NCI-H446 treated with DMSO at 0.1 percent for 48 hours (cell line): ENCODE measurements around the gene AKR1A1.
A peak's percentile ranks its signal among the peaks of the same experiment; 100 is the strongest.
"Not testable (repeated sequence)": the region's sequence is repeated elsewhere in the genome, so short reads cannot be mapped to it uniquely, and the experiment has no call there.

Source experiments
- DNase-seq: peaks from one replicate; lab custom pipeline; 2025; lab: John Stamatoyannopoulos, UW

AKR1A1 gene

DNA sequence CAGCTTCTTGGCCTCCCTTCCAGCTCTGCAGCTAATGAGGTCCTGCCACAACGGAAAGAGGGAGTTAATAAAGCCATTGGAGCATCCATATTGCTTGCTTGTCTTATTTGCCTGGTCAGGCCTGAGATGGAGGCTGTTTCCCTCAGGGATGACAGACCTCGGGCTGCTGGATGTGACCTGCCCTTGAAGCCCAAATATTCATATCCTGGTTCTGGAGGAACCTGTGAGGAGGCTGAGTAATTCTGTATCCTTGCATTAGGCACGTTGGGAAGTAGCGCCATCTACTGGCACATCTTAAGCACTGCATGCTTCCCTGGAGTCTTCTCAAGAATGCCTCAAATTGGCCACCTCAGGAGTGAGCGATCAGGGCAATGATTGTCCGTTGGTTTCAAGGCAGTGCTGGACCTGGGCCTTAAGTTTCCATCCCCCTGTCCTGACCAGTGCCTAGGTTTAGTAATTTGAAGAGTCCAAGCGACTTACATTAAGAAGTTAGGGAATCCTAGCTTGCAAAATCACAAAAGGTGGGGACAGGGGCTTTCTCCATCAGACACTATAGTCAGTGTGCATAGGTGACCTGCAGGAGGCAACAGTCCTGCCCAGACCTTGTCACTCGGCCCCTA, 19.4 kb downstream of the AKR1A1 start:
- peak; percentile 36 for DNase-seq

DNA sequence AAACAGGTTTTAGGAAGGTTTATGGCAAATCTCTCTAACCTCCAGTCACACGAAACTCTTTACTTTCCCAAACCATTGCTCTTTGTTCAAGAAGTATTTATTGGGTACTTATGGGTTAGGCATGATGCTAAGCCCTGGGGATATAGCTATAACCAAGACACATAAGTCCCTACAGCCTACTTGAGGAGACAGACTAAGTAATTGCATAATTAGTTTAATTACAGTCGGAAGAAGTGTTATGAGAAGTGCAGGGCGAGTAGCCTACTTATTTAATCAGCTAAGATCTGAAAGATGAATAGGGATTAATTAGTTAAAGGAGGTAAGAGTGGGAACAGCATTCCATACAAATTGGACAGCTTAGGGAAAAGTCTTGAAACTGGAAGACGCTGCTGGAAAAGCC, 20.0 kb downstream of the AKR1A1 start:
- DNase-seq: no peak

DNA sequence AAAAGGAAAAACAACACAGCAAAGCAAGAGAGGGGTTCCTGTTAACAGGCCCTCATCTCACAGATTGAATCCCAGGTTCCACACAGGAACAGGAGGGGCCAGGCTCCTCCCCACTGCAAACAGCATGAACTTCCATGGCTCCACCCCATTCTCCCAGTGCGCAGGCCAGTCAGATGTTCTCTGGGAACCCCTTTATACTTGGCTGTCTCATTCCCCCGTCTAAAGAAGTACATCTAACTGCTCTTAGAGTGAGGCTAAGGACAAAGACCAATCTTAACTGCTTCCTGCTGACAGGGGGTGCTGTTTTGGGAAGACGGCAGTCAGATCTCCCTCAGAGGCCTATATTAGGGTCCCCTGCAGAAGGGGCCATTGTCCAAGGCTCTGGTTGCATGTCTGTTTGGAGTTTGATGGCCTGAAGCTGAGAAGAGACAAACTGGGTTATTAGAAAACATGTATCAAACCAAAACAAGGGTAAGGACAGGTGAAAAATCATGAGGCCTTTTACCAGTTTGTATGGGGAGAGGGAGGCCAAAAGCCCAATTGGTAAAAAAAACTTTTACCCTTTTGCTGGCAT, 22.7 kb downstream of the AKR1A1 start:
- no peak for DNase-seq

DNA sequence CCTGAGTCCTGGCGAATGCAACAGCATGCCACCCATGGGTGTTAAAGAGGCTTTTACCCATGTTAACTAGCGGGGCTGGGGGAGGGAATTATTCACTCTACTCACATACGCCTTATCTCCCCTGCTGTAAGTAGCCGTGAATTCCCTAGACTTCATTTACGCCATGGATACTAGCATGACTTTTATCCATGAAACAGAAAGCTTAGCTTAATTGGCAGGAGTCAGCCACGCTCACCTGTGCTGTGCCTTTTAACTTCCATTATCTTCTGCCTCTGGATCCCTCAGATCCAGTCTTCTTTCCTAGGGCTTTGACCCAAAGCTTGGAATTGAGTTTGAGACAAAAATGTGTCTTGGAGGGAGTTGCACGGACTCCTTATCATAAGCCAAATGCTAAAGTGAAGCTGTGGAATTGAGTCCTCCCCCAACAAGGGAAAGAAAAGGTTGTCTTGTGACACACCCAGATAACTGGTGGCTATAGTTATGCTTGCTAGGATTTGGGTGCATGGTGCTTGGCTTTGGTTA, 23.5 kb downstream of the AKR1A1 start:
- DNase-seq: no peak

DNA sequence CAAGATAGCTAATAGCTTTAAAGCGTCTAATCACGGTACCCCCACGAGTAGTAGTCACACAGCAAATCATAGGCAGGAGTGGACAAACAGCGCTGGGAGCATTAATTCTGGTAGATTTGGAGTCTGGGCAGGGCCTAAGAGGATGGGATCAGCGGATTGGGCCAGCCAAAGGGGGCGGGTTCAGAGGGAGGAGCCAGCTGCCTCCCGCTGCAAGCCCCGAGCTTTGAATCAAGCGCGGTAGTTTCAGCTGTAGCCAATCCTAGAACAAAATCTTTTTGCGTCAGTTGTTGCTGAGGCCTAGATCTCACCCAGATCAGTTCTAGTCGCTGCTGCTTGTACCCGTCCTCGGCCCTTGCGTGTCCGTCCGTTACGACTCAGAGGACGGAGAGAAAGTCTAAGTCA, 32.6 kb downstream of the AKR1A1 start:
- peak; percentile 97 for DNase-seq

DNA sequence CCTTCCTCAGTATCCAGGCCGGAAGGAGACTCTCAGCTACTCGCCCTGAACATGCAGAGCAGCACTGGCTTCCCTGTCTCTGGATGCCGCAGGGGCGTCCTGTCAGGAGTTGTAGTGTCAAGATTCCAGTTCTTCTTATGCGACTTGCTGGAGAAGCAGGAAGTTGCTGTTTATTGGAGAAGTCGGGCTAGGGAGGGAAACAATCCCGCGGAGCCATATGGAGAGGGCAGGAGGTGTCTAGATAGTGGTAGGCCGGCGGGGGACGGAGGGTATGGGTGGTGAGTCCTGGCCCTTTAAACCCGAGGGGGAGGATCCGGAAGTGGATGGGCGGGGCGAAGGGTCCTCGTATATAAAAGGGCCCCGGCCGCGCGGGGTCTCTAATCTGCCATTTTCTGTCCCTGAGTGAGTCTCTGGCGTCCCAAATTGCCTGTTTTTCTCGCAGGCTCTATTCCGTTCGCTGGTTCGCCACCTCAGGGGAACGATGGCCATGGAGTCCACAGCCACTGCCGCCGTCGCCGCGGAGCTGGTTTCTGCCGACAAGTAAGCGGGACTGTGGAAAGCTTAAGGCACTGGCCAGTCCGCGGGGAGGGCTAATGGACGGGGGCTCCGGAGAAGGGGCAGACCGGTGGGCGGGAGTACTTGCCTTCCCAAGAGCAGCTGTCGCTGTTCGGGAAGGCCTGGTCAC, 33.2 kb downstream of the AKR1A1 start, which contains the start of gene NASP:
TSS of gene NASP (plus strand) at position 376 of the 685 bp plus-strand sequence. CDS start at position 482, 106 bp downstream.
- DNase-seq: peak; percentile 74

DNA sequence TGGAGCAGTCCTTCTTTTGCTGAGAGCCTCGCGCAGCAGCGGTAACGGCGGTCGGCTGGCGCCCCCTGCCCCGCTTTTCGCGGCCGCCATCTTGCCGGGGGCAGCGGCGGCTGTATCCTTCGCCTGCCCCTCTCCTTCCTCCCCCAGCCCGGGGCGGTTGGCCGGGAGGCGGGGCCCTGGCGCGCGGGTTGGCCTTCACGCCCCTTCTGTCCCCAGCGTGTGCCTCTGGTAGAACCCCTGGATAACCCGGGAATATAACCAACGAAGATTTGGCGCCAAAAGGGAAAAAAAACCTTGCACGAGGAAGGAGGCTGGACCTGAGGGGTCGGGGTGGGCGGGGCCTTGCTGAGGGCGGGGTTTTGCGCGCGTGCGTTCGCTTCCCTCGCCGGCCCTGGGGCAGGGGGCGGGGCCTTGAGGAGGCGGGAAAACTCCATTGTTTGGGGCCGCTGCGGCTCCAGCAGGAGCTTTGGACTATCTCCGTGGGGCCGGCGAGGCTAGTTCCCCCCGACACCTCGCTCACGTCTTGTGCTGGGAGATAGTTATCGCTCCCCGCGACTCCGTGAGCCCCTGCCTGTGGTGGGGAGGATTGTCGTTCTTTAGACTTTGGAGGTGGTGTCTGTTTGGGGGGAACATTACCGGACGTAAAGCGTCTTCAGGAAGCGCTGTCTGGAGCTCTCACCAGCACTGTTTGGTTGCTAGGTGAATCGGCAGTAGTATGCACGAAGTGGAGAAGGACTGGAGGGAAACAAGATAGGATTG, 33.9 kb downstream of the AKR1A1 start:
- peak; percentile 90 for DNase-seq

DNA sequence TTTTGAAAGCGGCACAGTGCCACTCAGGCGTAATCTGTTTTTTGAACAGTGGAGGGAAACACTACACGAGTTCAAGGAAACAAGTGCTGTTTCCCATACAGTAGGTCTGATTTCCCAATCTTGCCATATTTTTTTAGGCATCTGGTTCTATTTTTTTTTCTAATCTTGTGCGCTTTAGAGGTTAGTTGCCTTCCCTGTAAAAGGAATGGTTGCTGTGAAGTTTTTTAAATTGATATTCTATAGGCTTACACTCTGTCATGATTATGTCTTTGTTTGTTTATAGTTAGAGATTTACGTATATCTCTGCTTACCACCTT, 34.4 kb downstream of the AKR1A1 start:
- no peak for DNase-seq

DNA sequence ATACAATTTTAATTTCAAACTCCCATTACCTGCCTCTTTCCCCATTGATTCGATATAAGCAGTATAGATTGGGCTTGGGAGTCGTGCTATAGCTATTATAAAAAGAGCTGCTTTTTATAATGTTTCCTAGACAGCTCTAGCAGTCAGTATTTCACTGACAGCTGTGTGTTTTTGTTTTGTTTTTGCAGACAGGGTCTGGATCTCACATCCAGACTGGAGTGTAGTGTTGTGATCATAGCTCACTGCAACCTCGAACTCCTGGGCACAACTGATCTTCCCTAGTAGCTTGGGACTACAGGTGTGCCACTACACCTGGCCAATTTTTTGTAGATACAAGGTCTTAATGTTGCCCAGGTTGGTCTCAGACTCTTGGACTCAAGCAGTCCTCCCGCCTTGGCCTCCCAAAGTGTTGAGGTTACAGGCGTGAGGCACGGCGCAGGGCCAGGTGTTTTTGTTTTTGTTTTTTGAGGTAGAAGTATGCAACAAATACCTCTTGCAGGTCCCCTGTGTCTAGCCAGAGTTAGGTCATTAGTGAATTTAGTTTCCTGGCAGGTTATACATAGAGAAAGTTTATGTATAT, 35.0 kb downstream of the AKR1A1 start:
- no peak for DNase-seq

DNA sequence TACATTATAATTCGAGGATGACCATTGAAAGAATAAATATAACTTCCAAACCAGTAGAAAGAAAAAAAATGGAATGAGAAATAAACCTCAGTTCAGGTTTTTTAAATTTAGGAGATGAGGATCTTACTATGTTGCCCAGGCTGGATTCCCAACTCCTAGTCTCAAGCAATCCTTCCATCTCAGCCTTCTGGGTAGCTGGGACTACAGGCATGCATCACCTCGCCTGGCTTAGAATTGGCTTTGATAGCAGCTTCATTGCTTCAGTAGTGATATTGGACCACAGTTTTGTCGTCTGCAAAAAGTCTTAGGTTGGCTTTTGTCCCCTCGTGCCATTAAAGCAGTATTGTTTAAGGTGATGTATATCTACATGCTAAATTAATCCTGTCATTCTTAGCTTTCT, 36.1 kb downstream of the AKR1A1 start:
- no peak for DNase-seq

DNA sequence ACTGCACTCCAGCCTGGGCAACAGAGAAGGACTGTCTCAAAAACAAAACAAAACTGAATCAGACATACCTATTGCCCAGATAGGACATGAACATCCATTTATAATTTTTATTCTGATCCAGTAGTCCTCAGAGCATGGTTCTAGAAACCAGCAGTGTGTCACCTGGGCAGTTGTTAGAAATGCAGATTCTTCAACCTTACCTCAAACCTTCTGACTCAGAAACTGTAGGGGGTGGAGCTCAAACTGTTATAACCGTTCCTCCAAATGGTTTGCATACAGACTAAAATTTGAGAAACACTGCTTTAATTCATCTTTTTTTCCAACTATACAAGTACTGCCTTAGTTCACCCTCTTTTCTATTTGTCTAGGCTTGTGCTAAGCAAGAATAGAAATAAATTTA, 39.2 kb downstream of the AKR1A1 start:
- no peak for DNase-seq

DNA sequence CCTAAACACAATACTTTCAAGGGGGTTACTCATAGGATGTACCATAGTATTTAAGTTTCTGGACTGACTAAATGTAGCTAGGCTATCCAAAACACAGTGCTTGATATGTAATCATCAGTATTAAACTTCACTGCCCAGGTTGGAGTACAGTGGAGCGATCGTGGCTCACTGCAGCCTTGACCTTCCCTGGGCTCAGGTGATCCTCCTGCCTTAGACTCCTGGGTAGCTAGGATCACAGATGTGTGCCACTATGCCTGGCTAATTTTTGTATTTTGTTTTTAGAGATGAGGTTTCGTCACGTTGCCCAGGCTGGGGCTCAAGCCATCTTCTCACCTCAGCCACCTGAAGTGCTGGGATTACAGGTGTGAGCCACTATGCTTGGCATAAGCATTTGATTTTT, 43.8 kb downstream of the AKR1A1 start:
- DNase-seq: no peak

DNA sequence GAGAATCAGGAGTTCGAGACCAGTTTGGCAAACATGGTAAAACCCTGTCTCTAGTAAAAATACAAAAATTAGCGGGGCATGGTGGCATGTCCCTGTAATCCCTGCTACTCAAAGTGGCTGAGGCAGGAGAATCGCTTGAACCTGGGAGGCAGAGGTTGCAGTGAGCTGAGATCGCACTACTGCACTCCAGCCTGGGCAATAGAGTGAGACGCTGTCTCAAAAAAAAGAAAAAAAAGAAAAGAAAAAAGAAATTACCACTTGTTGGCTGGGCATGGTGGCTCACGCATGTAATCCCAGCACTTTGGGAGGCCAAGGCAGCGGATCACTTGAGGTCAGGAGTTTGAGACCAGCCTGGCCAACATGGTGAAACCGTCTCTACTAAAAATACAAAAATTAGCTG, 46.1 kb downstream of the AKR1A1 start:
- DNase-seq: not testable (repeated sequence)

DNA sequence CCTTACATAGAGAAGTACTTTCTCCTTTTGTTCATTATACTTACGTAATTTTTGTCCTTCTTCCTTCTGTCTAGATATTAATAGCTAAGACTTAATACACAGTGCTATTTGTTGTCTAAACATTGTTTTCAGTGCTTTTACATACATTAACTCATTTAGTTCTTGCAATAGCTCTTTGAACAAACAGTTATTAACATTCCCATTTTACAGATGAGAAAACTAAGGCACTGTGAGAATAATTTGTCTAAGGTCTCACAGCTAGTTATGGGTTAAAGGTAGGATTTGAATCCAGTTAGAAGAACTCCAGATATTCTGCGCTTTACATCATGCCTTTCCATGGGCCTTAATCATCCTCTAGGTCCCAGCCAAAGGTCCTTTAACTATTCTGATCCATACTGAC, 53.6 kb downstream of the AKR1A1 start:
- DNase-seq: no peak

DNA sequence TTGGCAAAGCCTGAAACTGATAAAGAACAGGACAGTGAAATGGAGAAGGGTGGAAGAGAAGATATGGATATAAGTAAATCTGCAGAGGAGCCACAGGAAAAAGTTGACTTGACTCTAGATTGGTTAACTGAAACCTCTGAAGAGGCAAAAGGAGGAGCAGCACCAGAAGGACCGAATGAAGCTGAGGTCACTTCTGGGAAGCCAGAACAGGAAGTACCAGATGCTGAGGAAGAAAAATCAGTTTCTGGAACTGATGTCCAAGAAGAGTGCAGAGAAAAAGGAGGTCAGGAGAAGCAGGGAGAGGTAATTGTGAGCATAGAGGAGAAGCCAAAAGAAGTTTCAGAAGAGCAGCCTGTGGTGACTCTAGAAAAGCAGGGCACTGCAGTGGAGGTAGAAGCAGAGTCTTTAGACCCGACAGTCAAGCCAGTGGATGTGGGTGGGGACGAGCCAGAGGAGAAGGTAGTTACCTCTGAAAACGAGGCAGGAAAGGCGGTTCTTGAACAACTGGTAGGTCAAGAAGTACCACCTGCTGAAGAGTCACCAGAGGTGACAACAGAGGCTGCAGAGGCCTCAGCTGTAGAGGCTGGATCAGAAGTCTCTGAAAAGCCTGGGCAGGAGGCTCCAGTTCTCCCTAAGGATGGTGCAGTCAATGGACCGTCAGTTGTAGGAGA, 56.9 kb downstream of the AKR1A1 start:
- DNase-seq: no peak

DNA sequence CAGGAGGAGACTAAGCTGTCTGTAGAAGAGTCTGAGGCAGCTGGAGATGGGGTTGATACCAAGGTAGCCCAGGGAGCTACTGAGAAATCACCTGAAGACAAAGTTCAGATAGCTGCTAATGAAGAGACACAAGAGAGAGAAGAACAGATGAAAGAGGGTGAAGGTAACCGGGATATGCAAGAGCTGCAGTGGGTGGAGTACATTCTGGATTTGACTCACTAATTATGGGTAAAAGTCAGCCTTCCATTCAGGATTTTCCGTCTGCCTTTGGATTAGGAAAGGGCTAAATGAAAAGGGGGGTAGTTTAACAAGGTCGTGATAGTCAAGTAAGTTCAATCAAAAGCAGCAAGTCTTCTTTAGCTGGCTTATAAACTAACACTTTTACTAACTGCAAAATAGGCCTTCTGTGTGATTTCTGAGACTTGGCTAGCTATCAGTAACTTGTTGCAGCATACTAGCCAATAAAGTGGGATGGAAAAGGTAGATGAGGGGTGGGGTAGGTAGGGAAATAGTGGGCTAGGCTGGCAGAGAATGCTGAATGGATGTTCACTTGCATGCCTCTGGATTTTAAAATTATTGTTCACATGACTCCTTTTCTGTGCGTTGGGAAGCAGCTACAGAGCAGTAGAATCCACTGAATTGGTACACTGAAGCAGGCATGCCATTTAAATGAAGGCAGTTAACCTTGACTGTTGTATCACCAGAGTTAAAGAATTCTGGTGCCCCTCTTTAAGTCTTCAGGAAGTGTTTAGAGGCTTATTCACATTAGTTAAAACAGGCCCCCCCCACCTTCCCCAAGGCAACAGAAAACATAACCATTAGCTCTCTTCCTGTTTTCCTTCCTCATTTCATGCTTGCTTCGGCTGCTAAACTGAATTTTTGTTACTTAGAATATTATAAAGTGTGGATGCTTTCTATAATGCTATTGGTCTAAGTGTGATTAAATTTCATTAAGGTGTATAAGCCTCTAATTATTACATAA, 57.8 kb downstream of the AKR1A1 start:
- DNase-seq: no peak

DNA sequence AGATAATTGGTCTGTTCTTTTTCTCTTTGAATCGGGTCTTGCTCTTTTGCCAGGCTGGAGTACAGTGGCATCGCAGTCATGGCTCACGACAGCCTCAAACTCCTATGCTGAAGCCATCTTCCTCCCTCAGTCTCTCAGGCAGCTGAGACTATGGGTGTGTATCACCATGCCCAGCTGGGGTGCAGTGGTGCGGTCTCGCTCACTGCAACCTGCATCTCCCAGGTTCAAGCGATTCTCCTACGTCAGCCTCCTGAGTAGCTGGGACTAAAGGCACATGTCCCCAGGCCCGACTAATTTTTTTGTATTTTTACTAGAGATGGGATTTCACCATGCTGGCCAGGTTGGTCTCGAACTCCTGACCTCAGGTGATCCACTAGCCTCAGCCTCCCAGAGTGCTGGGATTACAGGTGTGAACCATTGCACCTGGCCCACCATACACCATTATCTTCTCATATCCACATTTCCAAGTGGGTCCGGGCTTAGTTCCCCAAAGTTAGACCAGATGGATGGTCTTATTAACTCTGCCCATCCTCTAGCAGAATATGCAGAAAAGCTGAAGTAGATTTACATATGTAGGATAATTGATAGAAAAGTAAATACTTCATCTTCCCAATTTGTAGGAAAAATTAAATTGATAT, 60.1 kb downstream of the AKR1A1 start:
- no peak for DNase-seq

DNA sequence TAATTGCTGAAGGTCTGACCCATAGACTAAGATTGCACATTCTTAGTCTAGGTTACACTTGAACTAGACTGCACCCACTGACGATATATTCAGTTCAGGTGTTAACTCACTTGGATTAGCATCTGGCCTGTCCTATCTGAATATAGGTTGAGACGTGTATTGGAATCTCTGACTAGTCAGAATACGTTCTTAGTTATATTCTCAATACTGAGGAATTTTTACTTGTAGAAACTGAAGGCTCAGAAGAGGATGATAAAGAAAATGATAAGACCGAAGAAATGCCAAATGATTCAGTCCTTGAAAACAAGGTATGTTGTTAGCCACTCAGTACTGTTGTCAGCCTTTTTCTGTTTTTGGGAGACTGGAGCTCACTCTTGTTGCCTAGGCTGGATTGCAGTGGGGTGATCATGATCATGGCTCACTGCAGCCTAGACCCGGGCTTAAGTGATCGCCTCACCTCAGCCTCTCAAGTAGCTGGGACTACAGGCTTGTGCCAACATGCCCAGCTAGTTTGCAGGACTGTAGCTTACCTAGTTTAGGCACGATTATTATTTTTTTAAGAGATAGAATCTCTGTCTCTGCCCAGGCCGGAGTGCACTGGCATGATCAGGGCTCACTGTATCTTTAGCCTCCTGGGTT, 62.4 kb downstream of the AKR1A1 start:
- DNase-seq: no peak

DNA sequence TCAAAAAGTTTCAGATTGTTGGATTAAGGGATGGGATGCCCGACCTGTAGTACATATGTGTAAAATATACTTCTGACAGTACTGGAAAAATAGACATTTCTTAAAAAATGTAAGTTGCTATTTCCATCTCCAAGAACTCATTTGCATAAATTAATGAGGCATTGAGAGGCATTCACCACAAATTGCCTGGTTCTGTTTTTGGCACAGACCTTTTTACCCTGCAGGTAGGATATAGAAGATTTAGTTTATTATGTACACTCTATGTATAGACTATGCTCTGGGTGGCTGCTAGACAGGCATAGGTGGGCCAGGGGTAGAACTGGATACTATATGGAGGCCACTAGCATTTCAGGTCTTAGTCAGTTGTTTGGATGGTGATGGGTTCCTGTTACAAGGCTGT, 65.3 kb downstream of the AKR1A1 start:
- no peak for DNase-seq

DNA sequence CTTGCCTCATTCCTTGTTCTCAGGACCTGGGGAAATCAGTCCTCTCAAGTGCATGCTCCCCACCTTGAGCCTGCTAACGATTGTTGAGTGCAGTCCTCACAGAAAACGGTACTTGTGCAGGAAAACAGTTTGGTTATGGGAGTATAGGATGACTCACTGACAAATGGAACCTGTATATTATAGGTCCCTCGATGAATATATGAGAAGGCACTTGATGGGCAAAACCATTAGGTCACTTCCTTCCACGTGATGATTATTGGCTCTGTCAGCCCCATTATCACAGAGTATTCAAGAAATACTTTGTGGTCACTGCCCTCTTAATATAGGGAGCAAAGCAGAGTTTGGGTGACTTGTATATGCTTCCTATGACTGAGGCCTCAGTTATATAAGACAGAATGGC, 67.0 kb downstream of the AKR1A1 start:
- DNase-seq: no peak
